ENCODE results near the gene NCKIPSD.

The NCKIPSD gene

DNA sequence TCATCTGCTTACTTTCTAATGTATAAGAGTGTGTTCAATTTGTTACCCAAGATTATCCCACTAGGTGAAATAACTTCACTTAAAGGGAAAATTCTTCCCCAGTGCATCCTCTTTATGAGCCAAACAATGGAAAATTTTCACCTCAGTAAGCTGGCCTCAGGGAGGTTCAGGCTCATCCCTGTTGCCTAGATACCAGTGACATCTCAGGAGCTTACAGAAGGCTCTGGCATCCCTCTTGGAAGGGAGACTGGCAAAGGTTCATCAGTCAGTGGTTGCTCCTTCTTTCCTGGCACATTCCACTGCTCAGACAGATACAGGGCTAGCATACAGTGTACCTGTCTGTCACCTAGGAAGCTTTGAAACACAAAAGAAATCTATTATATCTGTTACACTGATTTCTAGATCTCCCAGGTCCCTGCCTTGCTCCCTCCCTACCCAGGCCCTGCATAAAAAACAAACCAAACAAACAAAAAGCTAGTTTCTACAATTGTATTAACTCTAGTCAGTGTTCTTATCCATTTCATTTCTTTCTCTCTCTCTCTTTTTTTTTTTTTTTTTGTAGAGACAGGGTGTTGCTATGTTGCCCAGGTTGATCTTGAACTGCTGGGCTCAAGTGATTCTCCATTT is 29.6 kb upstream of the NCKIPSD start:
- peak overlapping the region; percentile 79 for H3K4me2 ChIP-seq (ENCODE audit: low read length)
- H3K79me2 ChIP-seq (ENCODE audit: low read length) = peaks cover 68% of the 10 kb centered on the region
- H3K9me3 ChIP-seq (ENCODE audit: insufficient read depth, low read length) = no peaks in the 10 kb centered on the region
- peak overlapping the region; percentile 96 for H3K9ac ChIP-seq (ENCODE audit: low read length)
- H3K4me1 ChIP-seq (ENCODE audit: low read length) = peaks cover 14% of the 10 kb centered on the region
- peaks cover 18% of the 10 kb centered on the region for H4K20me1 ChIP-seq (ENCODE audit: insufficient read depth, low read length)
- peak overlapping the region; percentile 92 for H3K4me3 ChIP-seq (ENCODE audit: low read length)
- H3K36me3 ChIP-seq (replicated peaks; ENCODE audit: low read depth, low read length) = peaks cover 31% of the 10 kb centered on the region
- TF ChIP-seq, protein P1, sequence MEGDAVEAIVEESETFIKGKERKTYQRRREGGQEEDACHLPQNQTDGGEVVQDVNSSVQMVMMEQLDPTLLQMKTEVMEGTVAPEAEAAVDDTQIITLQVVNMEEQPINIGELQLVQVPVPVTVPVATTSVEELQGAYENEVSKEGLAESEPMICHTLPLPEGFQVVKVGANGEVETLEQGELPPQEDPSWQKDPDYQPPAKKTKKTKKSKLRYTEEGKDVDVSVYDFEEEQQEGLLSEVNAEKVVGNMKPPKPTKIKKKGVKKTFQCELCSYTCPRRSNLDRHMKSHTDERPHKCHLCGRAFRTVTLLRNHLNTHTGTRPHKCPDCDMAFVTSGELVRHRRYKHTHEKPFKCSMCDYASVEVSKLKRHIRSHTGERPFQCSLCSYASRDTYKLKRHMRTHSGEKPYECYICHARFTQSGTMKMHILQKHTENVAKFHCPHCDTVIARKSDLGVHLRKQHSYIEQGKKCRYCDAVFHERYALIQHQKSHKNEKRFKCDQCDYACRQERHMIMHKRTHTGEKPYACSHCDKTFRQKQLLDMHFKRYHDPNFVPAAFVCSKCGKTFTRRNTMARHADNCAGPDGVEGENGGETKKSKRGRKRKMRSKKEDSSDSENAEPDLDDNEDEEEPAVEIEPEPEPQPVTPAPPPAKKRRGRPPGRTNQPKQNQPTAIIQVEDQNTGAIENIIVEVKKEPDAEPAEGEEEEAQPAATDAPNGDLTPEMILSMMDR (IDR thresholded peaks at IDR 0.05; ENCODE audit: low read depth, low read length) = no peak
- TF ChIP-seq EZH2phosphoT487 (IDR thresholded peaks at IDR 0.05; ENCODE audit: low read depth) = no peak
- H2AFZ ChIP-seq (ENCODE audit: low read depth, low read length) = no peak overlapping the region
- H3K27ac ChIP-seq (ENCODE audit: low read length) = no peak overlapping the region
- H3K27me3 ChIP-seq (ENCODE audit: low read depth, low read length) = no peaks in the 10 kb centered on the region

DNA sequence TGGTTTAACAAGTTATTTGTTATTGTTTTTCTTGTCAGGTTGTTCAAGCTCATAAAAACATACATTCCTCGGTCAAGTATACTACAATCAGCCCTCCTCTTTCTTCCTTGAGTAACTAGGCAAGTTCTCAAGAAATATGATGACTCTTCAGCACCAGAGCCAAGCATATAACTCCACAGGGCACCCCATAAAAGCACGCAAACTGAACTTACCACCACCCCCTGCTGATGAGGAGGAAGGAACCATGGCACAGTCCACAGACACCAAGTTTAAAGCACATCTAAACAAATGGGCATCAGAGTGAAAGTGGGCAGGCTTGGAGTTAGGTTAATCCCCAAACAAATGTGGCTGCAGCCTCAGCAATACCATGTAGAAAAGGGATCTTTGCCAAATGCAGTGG is 26.0 kb upstream of the NCKIPSD start:
- Histone ChIP-seq H3K4me1 (ENCODE audit: low read length) (peaks cover 9% of the 10 kb centered on the region), H3K27ac (ENCODE audit: low read length) (no peak overlapping the region), H3K27me3 (ENCODE audit: low read depth, low read length) (no peaks in the 10 kb centered on the region), H3K9me3 (ENCODE audit: insufficient read depth, low read length) (no peaks in the 10 kb centered on the region), H4K20me1 (ENCODE audit: insufficient read depth, low read length) (peaks cover 46% of the 10 kb centered on the region), H3K9ac (ENCODE audit: low read length) (no peak overlapping the region), H2AFZ (ENCODE audit: low read depth, low read length) (no peak overlapping the region), H3K4me3 (ENCODE audit: low read length) (no peak overlapping the region), H3K79me2 (ENCODE audit: low read length) (peaks cover 99% of the 10 kb centered on the region), H3K4me2 (ENCODE audit: low read length) (no peak overlapping the region), H3K36me3 (replicated peaks; ENCODE audit: low read depth, low read length) (peaks cover 45% of the 10 kb centered on the region)
- TF ChIP-seq EZH2phosphoT487 (IDR thresholded peaks at IDR 0.05; ENCODE audit: low read depth) = no peak
- TF ChIP-seq, protein P1 (IDR thresholded peaks at IDR 0.05; ENCODE audit: low read depth, low read length) = no peak

DNA sequence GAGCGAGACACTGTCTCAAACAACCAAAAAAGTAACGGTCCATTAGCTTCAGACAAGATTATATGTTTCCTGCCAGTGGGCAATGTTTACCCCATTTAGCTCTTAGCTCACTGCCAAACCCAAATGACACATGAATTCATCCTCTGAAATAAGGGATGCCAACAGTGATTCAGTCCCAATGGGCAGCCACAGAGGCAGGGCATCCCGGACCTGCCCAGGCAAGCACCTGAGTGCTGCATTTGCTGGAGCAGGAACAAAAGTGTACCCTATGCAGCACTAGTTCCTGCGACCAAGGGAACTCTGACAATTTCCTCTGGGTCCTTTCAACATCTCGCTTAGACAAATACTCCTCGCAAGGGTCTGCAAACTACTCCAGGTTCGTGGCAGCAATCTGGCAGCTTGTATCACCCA is 23.3 kb upstream of the NCKIPSD start:
- Histone ChIP-seq H3K4me1 (ENCODE audit: low read length) (no peaks in the 10 kb centered on the region), H3K9me3 (ENCODE audit: insufficient read depth, low read length) (no peaks in the 10 kb centered on the region), H3K36me3 (replicated peaks; ENCODE audit: low read depth, low read length) (peaks cover 50% of the 10 kb centered on the region), H3K4me3 (ENCODE audit: low read length) (no peak overlapping the region), H4K20me1 (ENCODE audit: insufficient read depth, low read length) (peaks cover 58% of the 10 kb centered on the region), H3K27me3 (ENCODE audit: low read depth, low read length) (no peaks in the 10 kb centered on the region), H3K79me2 (ENCODE audit: low read length) (peaks cover 99% of the 10 kb centered on the region), H2AFZ (ENCODE audit: low read depth, low read length) (no peak overlapping the region), H3K4me2 (ENCODE audit: low read length) (no peak overlapping the region), H3K27ac (ENCODE audit: low read length) (no peak overlapping the region), H3K9ac (ENCODE audit: low read length) (no peak overlapping the region)
- no peak for TF ChIP-seq EZH2phosphoT487 (IDR thresholded peaks at IDR 0.05; ENCODE audit: low read depth)

DNA sequence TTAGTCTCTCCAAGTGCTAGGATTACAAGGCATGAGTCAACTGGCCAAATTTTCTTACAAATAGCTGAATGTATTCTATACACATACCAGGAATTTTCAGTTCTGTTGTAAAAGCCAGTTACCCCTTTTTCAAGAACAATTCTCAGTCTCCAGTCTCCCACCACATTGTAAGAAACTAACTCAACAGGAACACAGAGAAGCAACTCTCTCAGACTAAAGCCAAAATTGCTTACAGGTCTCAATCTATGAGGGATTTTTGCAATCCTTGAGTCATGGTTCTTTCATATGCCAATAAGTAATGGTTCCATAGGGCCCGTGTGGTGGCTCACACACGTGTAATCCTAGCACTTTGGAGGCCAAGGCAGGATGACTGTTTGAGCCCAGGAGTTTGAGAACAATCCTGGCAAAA is 22.8 kb upstream of the NCKIPSD start:
- H3K27me3 ChIP-seq (ENCODE audit: low read depth, low read length) = no peaks in the 10 kb centered on the region
- H3K9me3 ChIP-seq (ENCODE audit: insufficient read depth, low read length) = no peaks in the 10 kb centered on the region
- H2AFZ ChIP-seq (ENCODE audit: low read depth, low read length) = no peak overlapping the region
- H3K27ac ChIP-seq (ENCODE audit: low read length) = no peak overlapping the region
- H3K36me3 ChIP-seq (replicated peaks; ENCODE audit: low read depth, low read length) = peaks cover 49% of the 10 kb centered on the region
- TF ChIP-seq, protein P1 (IDR thresholded peaks at IDR 0.05; ENCODE audit: low read depth, low read length) = no peak
- TF ChIP-seq EZH2phosphoT487 (IDR thresholded peaks at IDR 0.05; ENCODE audit: low read depth) = no peak
- H3K9ac ChIP-seq (ENCODE audit: low read length) = no peak overlapping the region
- peaks cover 59% of the 10 kb centered on the region for H4K20me1 ChIP-seq (ENCODE audit: insufficient read depth, low read length)
- H3K4me3 ChIP-seq (ENCODE audit: low read length) = no peak overlapping the region
- H3K79me2 ChIP-seq (ENCODE audit: low read length) = peaks cover 99% of the 10 kb centered on the region
- H3K4me1 ChIP-seq (ENCODE audit: low read length) = no peaks in the 10 kb centered on the region
- H3K4me2 ChIP-seq (ENCODE audit: low read length) = no peak overlapping the region
